BE2C (cell line): ENCODE data around the gene TOP1.

ENCODE experiments used
- DNase-seq: peaks from one replicate; pipeline ENCODE4 v3.0.0-alpha.2; 2020
- H3K27me3 ChIP-seq: fragments of 250-450 bp; sonication (Bioruptor Pico); 2 replicates; pipeline ENCODE4 v1.5.1; 2020; ENCODE audit warnings: mild to moderate bottlenecking
- H3K36me3 ChIP-seq: fragments of 250-450 bp; sonication (Bioruptor Pico); 2 replicates; pipeline ENCODE4 v1.5.1; 2020; ENCODE audit warnings: mild to moderate bottlenecking
- H3K4me1 ChIP-seq: fragments of 250-450 bp; sonication (Bioruptor Pico); 2 replicates; pipeline ENCODE4 v1.5.1; 2020
- H3K4me3 ChIP-seq: 2 replicates; pipeline ENCODE4 v1.5.1; 2011; ENCODE audit warnings: low read depth, low read length
- H3K9me3 ChIP-seq: fragments of 250-450 bp; sonication (Bioruptor Pico); 2 replicates; pipeline ENCODE4 v1.5.1; 2020
- CTCF ChIP-seq: IDR thresholded peaks from 2 replicates; pipeline ENCODE4 v1.5.1; 2012; ENCODE audit warnings: mild to moderate bottlenecking, low read depth, low read length

Gene TOP1

GRCh38 chr20:41006936-41007474 lies 21.6 kb upstream of the TOP1 start:
- H3K4me3 ChIP-seq, result no peak overlapping the region
- H3K36me3 ChIP-seq, result no peaks in the 10 kb centered on the region
- H3K9me3 ChIP-seq, result no peaks in the 10 kb centered on the region
- DNase-seq, result peak; percentile 52
- no peaks in the 10 kb centered on the region; the same call in 1 of the 2 replicates for H3K4me1 ChIP-seq
- H3K27me3 ChIP-seq, result no peaks in the 10 kb centered on the region
- no peak for TF ChIP-seq CTCF

- Histone ChIP-seq H3K27me3 (no peaks in the 10 kb centered on the region), H3K9me3 (no peaks in the 10 kb centered on the region), H3K36me3 (no peaks in the 10 kb centered on the region), H3K4me3 (no peak overlapping the region), H3K4me1 (no peaks in the 10 kb centered on the region; the same call in 1 of the 2 replicates)
- DNase-seq, result no peak
- no peak for TF ChIP-seq CTCF
Observed at GRCh38 chr20:41007481-41007880, 21.1 kb upstream of the TOP1 start.

GRCh38 chr20:41009946-41010345 lies 18.7 kb upstream of the TOP1 start:
- no peak for TF ChIP-seq CTCF
- no peaks in the 10 kb centered on the region for H3K27me3 ChIP-seq
- H3K36me3 ChIP-seq, result no peaks in the 10 kb centered on the region
- DNase-seq, result no peak
- no peaks in the 10 kb centered on the region for H3K9me3 ChIP-seq
- H3K4me3 ChIP-seq, result no peak overlapping the region
- H3K4me1 ChIP-seq, result no peaks in the 10 kb centered on the region; the same call in 1 of the 2 replicates

GRCh38 chr20:41011551-41012067 lies 17.0 kb upstream of the TOP1 start:
- no peaks in the 10 kb centered on the region; the same call in 1 of the 2 replicates for H3K4me1 ChIP-seq
- DNase-seq, result no peak
- H3K4me3 ChIP-seq, result no peak overlapping the region

GRCh38 chr20:41014561-41015088 lies 14.0 kb upstream of the TOP1 start:
- no peak for DNase-seq
- no peaks in the 10 kb centered on the region for H3K36me3 ChIP-seq
- H3K27me3 ChIP-seq, result no peaks in the 10 kb centered on the region
- no peaks in the 10 kb centered on the region for H3K9me3 ChIP-seq
- H3K4me3 ChIP-seq, result no peak overlapping the region
- no peak for TF ChIP-seq CTCF
- no peaks in the 10 kb centered on the region for H3K4me1 ChIP-seq

More at GRCh38 chr20:41011551-41012067, 17.0 kb upstream of the TOP1 start:
- no peak for TF ChIP-seq CTCF
- Histone ChIP-seq H3K27me3 (no peaks in the 10 kb centered on the region), H3K36me3 (no peaks in the 10 kb centered on the region), H3K9me3 (no peaks in the 10 kb centered on the region)

GRCh38 chr20:41017448-41018042 lies 11.1 kb upstream of the TOP1 start:
- H3K27me3 ChIP-seq, result no peaks in the 10 kb centered on the region
- no peaks in the 10 kb centered on the region for H3K36me3 ChIP-seq
- H3K9me3 ChIP-seq, result no peaks in the 10 kb centered on the region
- DNase-seq, result no peak
- no peak overlapping the region for H3K4me3 ChIP-seq
- H3K4me1 ChIP-seq, result no peaks in the 10 kb centered on the region
- no peak for TF ChIP-seq CTCF
